ENCODE data around the gene USE1. TPM values are rescaled to one million over a fixed set of nuclear protein-coding genes. Genes with fewer than 3 reads are reported as not detected.

USE1 gene
- total and polyA plus RNA-seq, 2 of the 4 experiments (the other 2 are of a cell fraction) = 17.2 to 24.2 TPM

- H4K91ac ChIP-seq (ENCODE audit: insufficient read depth, low read depth, low read length) = no peak overlapping the region
- no peak overlapping the region for H4K8ac ChIP-seq (ENCODE audit: low read depth in 2 of 2, low read length in 2 of 2)
- TF ChIP-seq ELK1 (IDR thresholded peaks at IDR 0.05; ENCODE audit: borderline replicate concordance, low read depth, low read length) = no peak
- no peak for TF ChIP-seq FOS (IDR thresholded peaks at IDR 0.05; ENCODE audit: low read depth, low read length)
- no peak for TF ChIP-seq RCOR1 (IDR thresholded peaks at IDR 0.05; ENCODE audit: insufficient replicate concordance, low read length)
- no peak for TF ChIP-seq POLR2A (IDR thresholded peaks at IDR 0.05; ENCODE audit: low read depth, low read length)
- DNase-seq (no peak), ATAC-seq (ENCODE audit: low read depth) (no peak)
- no peak overlapping the region for H3K4me2 ChIP-seq (ENCODE audit: low read depth, low read length)
- H2BK120ac ChIP-seq (ENCODE audit: low read depth, low read length) = no peak overlapping the region
- H2BK5ac ChIP-seq (ENCODE audit: low read depth, low read length, poor library complexity, severe bottlenecking) = no peak overlapping the region
- H2BK20ac ChIP-seq (ENCODE audit: low read depth, low read length) = no peak overlapping the region
- peaks cover 29% of the 10 kb centered on the region for H4K20me1 ChIP-seq (ENCODE audit: insufficient read depth, low read length)
- H3K9me3 ChIP-seq (ENCODE audit: control insufficient read depth, insufficient read depth, low read length) = no peaks in the 10 kb centered on the region
- H3K4me1 ChIP-seq (ENCODE audit: control insufficient read depth, insufficient read depth, low read length) = peaks cover 14% of the 10 kb centered on the region
- no peak overlapping the region for H3K18ac ChIP-seq (ENCODE audit: low read depth, low read length)
- H3K56ac ChIP-seq (ENCODE audit: extremely low read depth, insufficient read depth, low read length) = no peak overlapping the region
- peaks cover 48 to 64% of the 10 kb centered on the region in 2 experiments for H3K79me1 ChIP-seq (ENCODE audit: low read depth in 1 of 2, low read length in 2 of 2)
- no peak overlapping the region for H2AFZ ChIP-seq (replicated peaks; ENCODE audit: low read length, poor library complexity)
- no peak overlapping the region for H3K27ac ChIP-seq (ENCODE audit: insufficient read depth, low read length)
- peaks cover 9% of the 10 kb centered on the region for H3K9me1 ChIP-seq (ENCODE audit: insufficient read depth, low read length)
- no peak overlapping the region for H3K14ac ChIP-seq (replicated peaks; ENCODE audit: low read depth, low read length)
- intact Hi-C loops (cut with micrococcal nuclease) = no loop called here
- H3K9ac ChIP-seq (ENCODE audit: low read depth, low read length) = no peak overlapping the region
- H2AK9ac ChIP-seq (replicated peaks; ENCODE audit: low read depth, low read length, poor library complexity) = no peak overlapping the region
- no peaks in the 10 kb centered on the region for H3K27me3 ChIP-seq (ENCODE audit: control insufficient read depth, insufficient read depth, low read length)
- H3K4me3 ChIP-seq (ENCODE audit: insufficient read depth, low read depth, low read length) = no peak overlapping the region
- POLR2A ChIA-PET (ENCODE audit: unreplicated experiment) = no interaction called here
- H4K5ac ChIP-seq (ENCODE audit: low read depth, low read length) = no peak overlapping the region
- no TSS peak for BruUV-seq (replicated peaks)
- no peak overlapping the region for H2BK15ac ChIP-seq (ENCODE audit: low read depth, low read length)
- H3K23ac ChIP-seq (ENCODE audit: low read depth, low read length) = no peak overlapping the region
- H3K4ac ChIP-seq (ENCODE audit: low read depth, low read length) = no peak overlapping the region
- CTCF ChIA-PET = no interaction called here
- H3K36me3 ChIP-seq (ENCODE audit: control insufficient read depth, insufficient read depth, low read length) = peaks cover 21% of the 10 kb centered on the region
- WGBS, 2 experiments (ENCODE audit: extremely low coverage in 2 of 2, insufficient read length in 1 of 2) = 91% methylated on average over 4 of the region's 13 CpGs; no CpG with 5 or more reads in 1 of the 2 experiments
- no peak overlapping the region for H2AK5ac ChIP-seq (ENCODE audit: low read depth, low read length)
- in situ Hi-C loops (cut with MboI; ENCODE audit: low sequenced_read_pairs) = no loop called here
- dilution Hi-C loops (cut with HindIII; ENCODE audit: low sequenced_read_pairs, unreplicated experiment) = no loop called here
These were observed 22.9 kb downstream of the USE1 start for GRCh38 chr19:17237747-17238706.

Measured in IMR-90 (cell line).